Breast epithelium (tissue), 3 donors: Measurements from ENCODE around the gene GTF3A.

Source experiments
- POLR2A ChIP-seq: fragments of 450-650 bp; IDR thresholded peaks from one replicate; pipeline ENCODE4 v1.6.1; 2016; ENCODE audit warnings: antibody characterized with exemption, mild to moderate bottlenecking, moderate library complexity
- TF ChIP-seq, protein P1 (sequence below), 3 donors: fragments of 450-650 bp; IDR thresholded peaks; one replicate each; pipeline ENCODE4 v1.5.1; 2016 to 2017; ENCODE audit warnings: antibody characterized with exemption in 3 of 3, mild to moderate bottlenecking in 3 of 3, moderate library complexity in 3 of 3

- TF ChIP-seq, protein P1, sequence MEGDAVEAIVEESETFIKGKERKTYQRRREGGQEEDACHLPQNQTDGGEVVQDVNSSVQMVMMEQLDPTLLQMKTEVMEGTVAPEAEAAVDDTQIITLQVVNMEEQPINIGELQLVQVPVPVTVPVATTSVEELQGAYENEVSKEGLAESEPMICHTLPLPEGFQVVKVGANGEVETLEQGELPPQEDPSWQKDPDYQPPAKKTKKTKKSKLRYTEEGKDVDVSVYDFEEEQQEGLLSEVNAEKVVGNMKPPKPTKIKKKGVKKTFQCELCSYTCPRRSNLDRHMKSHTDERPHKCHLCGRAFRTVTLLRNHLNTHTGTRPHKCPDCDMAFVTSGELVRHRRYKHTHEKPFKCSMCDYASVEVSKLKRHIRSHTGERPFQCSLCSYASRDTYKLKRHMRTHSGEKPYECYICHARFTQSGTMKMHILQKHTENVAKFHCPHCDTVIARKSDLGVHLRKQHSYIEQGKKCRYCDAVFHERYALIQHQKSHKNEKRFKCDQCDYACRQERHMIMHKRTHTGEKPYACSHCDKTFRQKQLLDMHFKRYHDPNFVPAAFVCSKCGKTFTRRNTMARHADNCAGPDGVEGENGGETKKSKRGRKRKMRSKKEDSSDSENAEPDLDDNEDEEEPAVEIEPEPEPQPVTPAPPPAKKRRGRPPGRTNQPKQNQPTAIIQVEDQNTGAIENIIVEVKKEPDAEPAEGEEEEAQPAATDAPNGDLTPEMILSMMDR (IDR thresholded peaks at IDR 0.05), result no peak
- TF ChIP-seq POLR2A, result no peak
These were observed 32.9 kb upstream of the GTF3A start for GRCh38 chr13:27391471-27391870.
